Naive thymus-derived CD4-positive, alpha-beta T cell (primary cell): ENCODE measurements around the gene TM4SF18. TPM values are rescaled to one million over a fixed set of nuclear protein-coding genes. Genes with fewer than 3 reads are reported as not detected.

Experiments used
- ATAC-seq: fragments of 150-1000 bp; cut with Tn5 transposase; 2 replicates; pipeline ENCODE4 v1.10.0; 2021; ENCODE audit warnings: mild to moderate bottlenecking, moderate library complexity
- CTCF ChIA-PET: fragments of 350-600 bp; sonication (Branson Sonifier 250); formaldehyde crosslinking; loops from one replicate; lab custom pipeline; 2021; ENCODE audit warnings: antibody characterized with exemption; lab: Charles Lee
- POLR2A ChIA-PET: fragments of 350-600 bp; sonication (Branson Sonifier 250); formaldehyde crosslinking; loops from one replicate; lab custom pipeline; 2021; ENCODE audit warnings: antibody characterized with exemption, inconsistent platforms; lab: Charles Lee
- DNase-seq, 9 donors: peaks; one replicate each; pipeline versions ENCODE4 v3.0.0 to v3.0.0-alpha.2; 2020 to 2022; ENCODE audit warnings: mixed read lengths in 1 of 9
- H3K27ac ChIP-seq: one replicate; pipeline ENCODE4 v1.7.0; 2013; ENCODE audit warnings: mild to moderate bottlenecking, low read depth, low read length, moderate library complexity
- H3K27me3 ChIP-seq, 2 donors: one replicate each; pipeline ENCODE4 v1.7.0; 2013; ENCODE audit warnings: low read length in 2 of 2, mild to moderate bottlenecking in 2 of 2, moderate library complexity in 2 of 2; ENCODE audit not compliant: control insufficient read depth in 2 of 2, insufficient read depth in 2 of 2
- H3K36me3 ChIP-seq, 3 experiments: 1 replicate in 2 of 3; 2 replicates in 1 of 3; pipeline ENCODE4 v1.7.0; 2013; ENCODE audit warnings: low read length in 3 of 3, mild to moderate bottlenecking in 3 of 3, moderate library complexity in 1 of 3; ENCODE audit not compliant: insufficient read depth in 3 of 3, control insufficient read depth in 2 of 3
- H3K4me1 ChIP-seq, 2 donors: one replicate each; pipeline ENCODE4 v1.7.0; 2013; ENCODE audit warnings: low read length in 2 of 2, mild to moderate bottlenecking in 2 of 2, moderate library complexity in 1 of 2; ENCODE audit not compliant: control insufficient read depth in 2 of 2, insufficient read depth in 2 of 2
- H3K4me3 ChIP-seq: 2 replicates; pipeline ENCODE4 v1.7.0; 2013; ENCODE audit warnings: mild to moderate bottlenecking, low read length
- H3K9me3 ChIP-seq, 3 experiments: 1 replicate in 2 of 3; 2 replicates in 1 of 3; pipeline ENCODE4 v1.7.0; 2013; ENCODE audit warnings: low read length in 3 of 3; ENCODE audit not compliant: control insufficient read depth in 2 of 3
- H3K27ac Mint-ChIP-seq, 9 donors: one replicate each; pipeline ENCODE4 v1.8.0; 2020 to 2022; ENCODE audit warnings: mixed read lengths in 9 of 9, mild to moderate bottlenecking in 8 of 9, moderate library complexity in 5 of 9, inconsistent platforms in 2 of 9
- H3K27me3 Mint-ChIP-seq, 5 donors: one replicate each; pipeline ENCODE4 v1.8.0; 2021 to 2022; ENCODE audit warnings: mixed read lengths in 5 of 5, mild to moderate bottlenecking in 1 of 5
- H3K36me3 Mint-ChIP-seq, 5 donors: one replicate each; pipeline ENCODE4 v1.8.0; 2020 to 2022; ENCODE audit warnings: mixed read lengths in 5 of 5, mild to moderate bottlenecking in 3 of 5, inconsistent platforms in 1 of 5
- H3K4me1 Mint-ChIP-seq, 7 donors: one replicate each; pipeline ENCODE4 v1.8.0; 2020 to 2022; ENCODE audit warnings: mixed read lengths in 7 of 7, mild to moderate bottlenecking in 3 of 7, inconsistent platforms in 1 of 7
- H3K4me3 Mint-ChIP-seq, 10 donors: one replicate each; pipeline ENCODE4 v1.8.0; 2020 to 2022; ENCODE audit warnings: mild to moderate bottlenecking in 10 of 10, mixed read lengths in 10 of 10, moderate library complexity in 6 of 10, inconsistent platforms in 2 of 10
- H3K9me3 Mint-ChIP-seq, 11 donors: one replicate each; pipeline ENCODE4 v1.8.0; 2020 to 2022; ENCODE audit warnings: mixed read lengths in 11 of 11, mild to moderate bottlenecking in 4 of 11, inconsistent platforms in 1 of 11, moderate library complexity in 1 of 11
- intact Hi-C, 2 donors: fragments of 100-400 bp; cut with micrococcal nuclease; formaldehyde crosslinking; loops; one replicate each; pipeline ENCODE4 v1.15.1; 2023
- polyA plus RNA-seq, 2 donors: library from polyadenylated mRNA; unstranded; fragments of 300-500 nt; fragmentation: Illumina TruSeq; gene quantifications; one replicate each; pipeline ENCODE4 v1.2.3, GENCODE V29; 2021
- total RNA-seq, 6 experiments: library from RNA in 5 of 6; stranded (reverse) in 5 of 6; gene quantifications; 1 replicate in 5 of 6; 2 replicates in 1 of 6; pipeline ENCODE4 v1.2.3 and lab custom pipeline; 2021 to 2026

The TM4SF18 gene
- total and polyA plus RNA-seq, 7 experiments from 2014 or later = not detected

DNA sequence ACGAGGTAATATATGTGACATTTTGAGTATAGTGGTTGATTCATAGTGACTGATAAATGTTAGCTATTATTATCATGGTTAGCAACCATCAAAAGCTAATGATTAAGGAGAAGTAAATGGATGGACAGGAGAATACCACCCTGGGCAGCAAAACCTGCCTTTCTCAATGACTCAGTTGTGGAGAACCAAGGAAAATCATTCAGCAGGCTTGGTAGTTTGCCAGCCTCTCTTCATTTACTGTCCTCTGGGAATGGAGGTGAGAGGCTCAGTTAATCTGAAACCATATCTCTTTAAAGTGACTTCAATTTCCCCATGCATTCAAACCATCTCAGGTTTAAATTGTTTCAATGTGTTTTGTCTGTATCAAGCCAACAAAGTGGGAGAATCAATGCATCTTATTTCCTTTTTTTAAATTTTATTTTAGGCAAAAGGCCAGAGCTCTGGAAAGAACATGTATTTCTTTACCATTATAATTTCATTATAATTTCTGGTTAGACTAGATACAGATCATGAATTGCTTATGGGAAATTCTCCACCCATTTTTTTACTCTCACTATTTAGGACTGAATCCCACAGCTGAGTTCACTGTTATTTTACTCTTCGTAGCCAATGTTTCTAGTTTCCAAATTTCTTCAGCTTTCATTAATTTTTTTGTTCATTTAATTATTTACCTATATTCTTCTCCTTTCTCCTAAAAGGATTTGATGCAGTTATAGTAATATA, 2.7 kb downstream of the TM4SF18 start:
- Histone ChIP-seq H3K36me3 (no peaks in the 10 kb centered on the region), H3K27ac (no peak overlapping the region), H3K9me3 (no peaks in the 10 kb centered on the region), H3K27me3 (no peaks in the 10 kb centered on the region), H3K4me3 (no peak overlapping the region), H3K4me1 (no peaks in the 10 kb centered on the region)
- Mint-ChIP-seq H3K9me3 (no peaks in the 10 kb centered on the region), H3K27me3 (peaks cover 0 to 29% (median 20%) of the 10 kb centered on the region in 5 donors), H3K36me3 (no peaks in the 10 kb centered on the region), H3K27ac (no peak overlapping the region), H3K4me1 (no peaks in the 10 kb centered on the region), H3K4me3 (no peak overlapping the region)
- no peak for DNase-seq
- ATAC-seq = no peak
- ChIA-PET POLR2A (no interaction called here), CTCF (no interaction called here)
- intact Hi-C loops = no loop called here

DNA sequence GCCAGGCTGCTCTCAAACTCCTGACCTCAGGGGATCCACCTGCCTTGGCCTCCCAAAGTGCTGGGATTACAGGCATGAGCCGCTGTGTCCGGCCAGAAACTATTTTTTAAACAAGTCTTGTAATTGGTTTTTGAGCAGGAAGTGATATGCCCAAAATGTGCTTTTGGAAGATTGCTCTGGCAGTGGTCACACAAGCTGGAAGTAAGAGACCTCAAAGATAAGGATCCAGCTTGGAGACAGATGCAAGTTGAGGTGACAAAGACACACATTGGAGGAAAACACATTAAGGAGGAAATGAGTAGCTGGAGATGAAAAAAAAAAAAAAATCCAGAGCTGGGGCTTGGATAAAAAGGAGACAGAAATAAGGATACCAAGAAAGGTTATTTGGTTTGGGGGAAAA, 6.3 kb downstream of the TM4SF18 start:
- no peaks in the 10 kb centered on the region for H3K36me3 Mint-ChIP-seq
- Histone ChIP-seq H3K27ac (no peak overlapping the region), H3K4me3 (no peak overlapping the region), H3K36me3 (no peaks in the 10 kb centered on the region), H3K4me1 (no peaks in the 10 kb centered on the region), H3K9me3 (no peaks in the 10 kb centered on the region), H3K27me3 (no peaks in the 10 kb centered on the region)
- H3K4me1 Mint-ChIP-seq = no peaks in the 10 kb centered on the region
- intact Hi-C loops = no loop called here
- POLR2A ChIA-PET = no interaction called here
- DNase-seq (no peak), ATAC-seq (no peak)
- no peaks in the 10 kb centered on the region for H3K9me3 Mint-ChIP-seq
- H3K27me3 Mint-ChIP-seq = peaks cover 0 to 36% (median 26%) of the 10 kb centered on the region in 5 donors
- no peak overlapping the region for H3K4me3 Mint-ChIP-seq
- H3K27ac Mint-ChIP-seq = no peak overlapping the region
- CTCF ChIA-PET = no interaction called here

DNA sequence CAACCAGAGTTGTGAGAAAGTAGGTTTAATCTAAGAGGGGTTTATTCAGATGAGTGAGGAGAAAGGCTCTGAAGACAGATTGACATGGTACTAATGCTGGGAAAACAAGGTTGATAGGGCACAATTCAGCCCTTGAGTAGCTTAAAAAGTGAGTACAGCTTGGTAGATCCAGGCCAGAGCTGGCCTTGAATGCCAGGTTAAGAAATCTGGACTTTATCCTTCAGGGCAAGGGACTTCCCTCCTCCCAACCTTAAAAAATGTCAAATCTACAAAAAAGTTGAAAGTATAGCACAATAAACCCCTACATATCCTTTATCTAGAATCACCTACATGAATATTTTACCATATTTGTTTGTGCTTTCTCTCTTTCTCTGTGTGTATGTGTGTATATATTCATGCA, 7.9 kb downstream of the TM4SF18 start:
- intact Hi-C loops = no loop called here
- ATAC-seq = no peak

DNA sequence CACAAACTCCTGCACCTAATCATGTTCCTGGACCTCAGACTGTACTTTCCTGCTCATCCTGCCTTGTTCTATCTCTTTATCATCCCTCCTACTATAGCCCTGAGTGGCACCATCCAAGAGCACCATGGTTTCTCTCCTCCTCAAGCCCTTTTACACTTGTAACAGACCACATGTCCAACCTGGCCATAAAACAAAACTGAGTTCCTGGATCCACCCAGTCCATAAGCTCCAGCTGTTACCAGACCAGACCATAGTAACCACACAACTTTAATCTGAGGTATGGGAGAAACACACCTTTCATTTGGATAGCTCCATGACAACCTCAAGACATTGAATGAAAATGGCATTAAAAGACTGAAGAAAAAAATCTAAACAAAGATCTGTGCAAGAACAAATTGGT, 9.1 kb downstream of the TM4SF18 start:
- H3K4me3 ChIP-seq = no peak overlapping the region
- POLR2A ChIA-PET = no interaction called here
- intact Hi-C loops = no loop called here
- no peak overlapping the region for H3K4me3 Mint-ChIP-seq
- no peaks in the 10 kb centered on the region for H3K27me3 ChIP-seq
- peaks cover 0 to 24% (median 21%) of the 10 kb centered on the region in 5 donors for H3K27me3 Mint-ChIP-seq
- H3K4me1 ChIP-seq = no peaks in the 10 kb centered on the region
- no peaks in the 10 kb centered on the region for H3K9me3 ChIP-seq
- ATAC-seq (no peak), DNase-seq (no peak)
- CTCF ChIA-PET = no interaction called here
- no peaks in the 10 kb centered on the region for H3K36me3 Mint-ChIP-seq
- H3K27ac Mint-ChIP-seq = no peak overlapping the region
- H3K9me3 Mint-ChIP-seq = no peaks in the 10 kb centered on the region
- no peaks in the 10 kb centered on the region for H3K36me3 ChIP-seq
- no peak overlapping the region for H3K27ac ChIP-seq
- H3K4me1 Mint-ChIP-seq = no peaks in the 10 kb centered on the region

More for the DNA sequence above, 7.9 kb downstream of the TM4SF18 start:
- H3K36me3 ChIP-seq = no peaks in the 10 kb centered on the region
- no peaks in the 10 kb centered on the region for H3K4me1 ChIP-seq
- no peaks in the 10 kb centered on the region for H3K9me3 ChIP-seq
- H3K4me3 ChIP-seq = no peak overlapping the region
- Mint-ChIP-seq H3K27ac (no peak overlapping the region), H3K36me3 (no peaks in the 10 kb centered on the region), H3K4me1 (no peaks in the 10 kb centered on the region), H3K4me3 (no peak overlapping the region), H3K9me3 (no peaks in the 10 kb centered on the region), H3K27me3 (peaks cover 0 to 31% (median 24%) of the 10 kb centered on the region in 5 donors)
- no peak for DNase-seq
- ChIA-PET CTCF (no interaction called here), POLR2A (no interaction called here)
- H3K27me3 ChIP-seq = no peaks in the 10 kb centered on the region
- no peak overlapping the region for H3K27ac ChIP-seq

DNA sequence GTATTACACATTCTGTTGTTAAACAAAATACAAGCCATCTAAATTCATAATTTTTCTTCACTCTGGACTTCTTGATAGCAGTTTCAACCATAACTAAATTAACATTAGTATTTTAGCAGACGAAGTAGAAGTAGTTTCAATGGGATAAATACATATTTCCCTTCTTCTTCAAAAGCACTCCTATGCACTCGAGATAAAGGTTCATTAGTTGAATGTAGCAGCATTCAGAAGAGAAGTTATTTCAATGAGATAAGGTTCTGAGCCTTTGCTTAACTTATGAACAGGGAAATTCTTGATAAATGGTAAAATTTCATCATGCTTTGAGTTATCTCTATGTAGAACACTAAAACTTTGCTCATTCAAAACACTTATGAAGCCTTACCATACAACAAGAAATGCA, 11.8 kb downstream of the TM4SF18 start:
- ATAC-seq = no peak
- intact Hi-C loops = no loop called here
- Histone ChIP-seq H3K4me3 (no peak overlapping the region), H3K4me1 (no peaks in the 10 kb centered on the region), H3K27me3 (no peaks in the 10 kb centered on the region), H3K36me3 (no peaks in the 10 kb centered on the region), H3K9me3 (no peaks in the 10 kb centered on the region), H3K27ac (no peak overlapping the region)
- DNase-seq = no peak
- ChIA-PET CTCF (no interaction called here), POLR2A (no interaction called here)
- no peak overlapping the region for H3K27ac Mint-ChIP-seq
- no peak overlapping the region for H3K4me3 Mint-ChIP-seq
- H3K4me1 Mint-ChIP-seq = no peaks in the 10 kb centered on the region
- H3K9me3 Mint-ChIP-seq = no peaks in the 10 kb centered on the region
- peaks cover 4 to 24% (median 17%) of the 10 kb centered on the region in 5 donors for H3K27me3 Mint-ChIP-seq
- no peaks in the 10 kb centered on the region for H3K36me3 Mint-ChIP-seq

DNA sequence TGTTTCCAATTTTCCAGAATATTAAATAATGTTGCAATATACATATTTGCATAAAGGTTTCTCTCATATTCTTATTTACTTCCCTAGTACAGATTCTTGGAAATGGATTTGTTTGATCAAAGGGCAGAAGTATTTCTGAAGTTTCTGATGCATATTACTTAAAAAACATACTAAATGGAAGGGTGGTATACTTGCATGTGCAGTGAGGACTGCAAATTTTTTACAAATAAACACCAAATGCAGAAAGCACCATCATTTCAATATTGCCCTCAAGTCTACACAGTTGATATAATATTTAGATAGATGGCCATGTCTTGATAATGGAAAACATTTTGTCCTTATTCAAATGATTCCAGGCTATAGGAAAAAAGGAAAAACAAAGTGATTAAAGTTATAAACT, 12.3 kb downstream of the TM4SF18 start:
- Mint-ChIP-seq H3K27me3 (peaks cover 4 to 24% (median 14%) of the 10 kb centered on the region in 5 donors), H3K4me3 (no peak overlapping the region), H3K36me3 (no peaks in the 10 kb centered on the region), H3K4me1 (no peaks in the 10 kb centered on the region), H3K9me3 (no peaks in the 10 kb centered on the region), H3K27ac (no peak overlapping the region)
- Histone ChIP-seq H3K27ac (no peak overlapping the region), H3K4me3 (no peak overlapping the region), H3K4me1 (no peaks in the 10 kb centered on the region), H3K36me3 (no peaks in the 10 kb centered on the region), H3K9me3 (no peaks in the 10 kb centered on the region), H3K27me3 (no peaks in the 10 kb centered on the region)
- ChIA-PET CTCF (no interaction called here), POLR2A (no interaction called here)
- DNase-seq = no peak
- ATAC-seq = no peak
- intact Hi-C loops = no loop called here

DNA sequence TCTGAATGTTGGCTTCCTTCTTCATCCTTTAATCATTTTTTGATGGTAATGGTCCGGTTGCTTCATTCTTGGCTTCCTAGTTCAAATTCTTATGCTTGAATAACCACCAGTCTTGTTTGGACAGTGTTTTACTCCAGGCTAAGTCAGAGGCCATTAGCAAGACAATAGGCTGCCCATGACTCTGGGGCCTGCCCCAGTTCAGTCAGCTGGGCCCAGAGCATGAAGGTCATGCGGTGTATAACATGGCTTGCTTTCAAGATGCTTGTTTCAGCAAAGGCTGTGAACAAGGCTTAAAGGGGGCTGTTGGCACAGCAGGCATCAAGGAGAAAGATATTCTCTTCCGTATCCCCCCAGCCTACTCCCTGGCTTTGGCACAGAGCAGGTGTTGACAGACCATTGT, 13.7 kb downstream of the TM4SF18 start:
- CTCF ChIA-PET = no interaction called here

More for the DNA sequence above, 13.7 kb downstream of the TM4SF18 start:
- no peak for DNase-seq
- H3K27ac ChIP-seq = no peak overlapping the region
- H3K9me3 ChIP-seq = no peaks in the 10 kb centered on the region
- no peaks in the 10 kb centered on the region for H3K4me1 ChIP-seq
- POLR2A ChIA-PET = no interaction called here
- Mint-ChIP-seq H3K36me3 (no peaks in the 10 kb centered on the region), H3K9me3 (no peaks in the 10 kb centered on the region), H3K27ac (no peak overlapping the region), H3K4me1 (no peaks in the 10 kb centered on the region), H3K4me3 (no peak overlapping the region), H3K27me3 (peaks cover 4 to 24% (median 11%) of the 10 kb centered on the region in 5 donors)
- no peak overlapping the region for H3K4me3 ChIP-seq
- intact Hi-C loops = no loop called here
- no peak for ATAC-seq
- no peaks in the 10 kb centered on the region for H3K27me3 ChIP-seq
- no peaks in the 10 kb centered on the region for H3K36me3 ChIP-seq
